ENCODE results near the gene ASPHD2. TPM values are rescaled to one million over a fixed set of nuclear protein-coding genes. Genes with fewer than 3 reads are reported as not detected.

ASPHD2 gene
- polyA plus RNA-seq, 1 donor from 2014 or later = 18.7 TPM

- Histone ChIP-seq H3K4me2 (ENCODE audit: low read length) (no peak overlapping the region), H3K27me3 (ENCODE audit: insufficient read depth, low read depth, low read length) (no peaks in the 10 kb centered on the region), H4K20me1 (ENCODE audit: insufficient read depth) (no peaks in the 10 kb centered on the region), H2AFZ (ENCODE audit: low read depth, low read length) (no peak overlapping the region), H3K36me3 (ENCODE audit: insufficient read depth, low read length) (no peaks in the 10 kb centered on the region), H3K9ac (ENCODE audit: low read length) (no peak overlapping the region), H3K9me3 (ENCODE audit: low read length) (no peaks in the 10 kb centered on the region), H3F3A (ENCODE audit: insufficient read depth, low read length, poor library complexity, severe bottlenecking) (no peaks in the 10 kb centered on the region), H3K9me2 (ENCODE audit: insufficient read depth, low read length) (no peaks in the 10 kb centered on the region), H3K27ac (ENCODE audit: low read length) (no peak overlapping the region), H3K4me3 (ENCODE audit: low read length) (no peak overlapping the region), H3K79me2 (replicated peaks; ENCODE audit: insufficient read depth, low read length) (no peaks in the 10 kb centered on the region)
- TF ChIP-seq SMC3 (conservative IDR thresholded peaks at IDR 0.05; ENCODE audit: poor library complexity) = no peak
- no peak for TF ChIP-seq CTCF (IDR thresholded peaks at IDR 0.05; ENCODE audit: poor library complexity, severe bottlenecking)
- TF ChIP-seq MXI1 (conservative IDR thresholded peaks at IDR 0.05; ENCODE audit: poor library complexity, severe bottlenecking) = no peak
- TF ChIP-seq EZH2 (IDR thresholded peaks at IDR 0.05; ENCODE audit: borderline replicate concordance, insufficient read depth, low read length, poor library complexity, severe bottlenecking) = no peak
- TF ChIP-seq REST (IDR thresholded peaks at IDR 0.05; ENCODE audit: borderline replicate concordance) = no peak
- TF ChIP-seq TAF1 (IDR thresholded peaks at IDR 0.05; ENCODE audit: low read depth) = no peak
- TF ChIP-seq POLR2AphosphoS5 (IDR thresholded peaks at IDR 0.05) = no peak
- no peak for TF ChIP-seq EP300 (conservative IDR thresholded peaks at IDR 0.05; ENCODE audit: poor library complexity, severe bottlenecking)
- no peak for TF ChIP-seq RAD21 (conservative IDR thresholded peaks at IDR 0.05)
These were observed 13.2 kb downstream of the ASPHD2 start for GRCh38 chr22:26442086-26442756.

- H3K79me2 ChIP-seq (replicated peaks; ENCODE audit: insufficient read depth, low read length) = no peaks in the 10 kb centered on the region
- no peak overlapping the region for H3K27ac ChIP-seq (ENCODE audit: low read length)
These were observed 15.0 kb downstream of the ASPHD2 start for GRCh38 chr22:26443901-26444690.

More at GRCh38 chr22:26443901-26444690, 15.0 kb downstream of the ASPHD2 start:
- Histone ChIP-seq H3K9me2 (ENCODE audit: insufficient read depth, low read length) (no peaks in the 10 kb centered on the region), H2AFZ (ENCODE audit: low read depth, low read length) (no peak overlapping the region), H3K4me3 (ENCODE audit: low read length) (no peak overlapping the region), H3K9me3 (ENCODE audit: low read length) (no peaks in the 10 kb centered on the region), H3F3A (ENCODE audit: insufficient read depth, low read length, poor library complexity, severe bottlenecking) (no peaks in the 10 kb centered on the region), H3K9ac (ENCODE audit: low read length) (no peak overlapping the region), H4K20me1 (ENCODE audit: insufficient read depth) (no peaks in the 10 kb centered on the region), H3K4me2 (ENCODE audit: low read length) (no peak overlapping the region), H3K27me3 (ENCODE audit: insufficient read depth, low read depth, low read length) (no peaks in the 10 kb centered on the region), H3K36me3 (ENCODE audit: insufficient read depth, low read length) (no peaks in the 10 kb centered on the region)
- TF ChIP-seq POLR2AphosphoS5 (IDR thresholded peaks at IDR 0.05) (no peak), REST (IDR thresholded peaks at IDR 0.05; ENCODE audit: borderline replicate concordance) (peak; percentile 19)

All from neural cell (in vitro differentiated cells).